ENCODE data around the gene MAGEA4.
A peak's percentile ranks its signal among the peaks of the same experiment; 100 is the strongest.

The MAGEA4 gene, protein sequence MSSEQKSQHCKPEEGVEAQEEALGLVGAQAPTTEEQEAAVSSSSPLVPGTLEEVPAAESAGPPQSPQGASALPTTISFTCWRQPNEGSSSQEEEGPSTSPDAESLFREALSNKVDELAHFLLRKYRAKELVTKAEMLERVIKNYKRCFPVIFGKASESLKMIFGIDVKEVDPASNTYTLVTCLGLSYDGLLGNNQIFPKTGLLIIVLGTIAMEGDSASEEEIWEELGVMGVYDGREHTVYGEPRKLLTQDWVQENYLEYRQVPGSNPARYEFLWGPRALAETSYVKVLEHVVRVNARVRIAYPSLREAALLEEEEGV

DNA sequence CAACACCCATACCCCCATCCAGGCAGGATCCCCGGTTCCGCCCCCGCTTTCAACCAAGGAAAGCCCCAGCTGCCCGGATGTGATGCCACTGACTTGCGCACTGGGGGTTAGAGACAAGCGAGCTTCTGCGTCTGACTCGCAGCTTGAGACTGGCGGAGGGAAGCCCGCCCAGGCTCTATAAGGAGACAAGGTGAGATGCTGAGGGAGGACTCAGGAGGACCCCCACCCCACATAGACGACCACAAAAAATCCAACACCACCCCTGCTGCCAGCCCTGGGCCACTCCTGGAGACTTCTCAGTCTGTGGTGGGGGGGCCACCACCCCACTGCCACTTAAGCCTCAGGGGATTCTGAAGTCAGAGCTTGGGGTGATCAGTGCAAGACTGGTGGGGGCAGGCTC, at the start of gene MAGEA4:
Gene MAGEA4 (plus strand): TSS at position 110 of the 400 bp plus-strand sequence. CDS start 10,776 bp downstream, outside the sequence.
- TF ChIP-seq, protein P1, sequence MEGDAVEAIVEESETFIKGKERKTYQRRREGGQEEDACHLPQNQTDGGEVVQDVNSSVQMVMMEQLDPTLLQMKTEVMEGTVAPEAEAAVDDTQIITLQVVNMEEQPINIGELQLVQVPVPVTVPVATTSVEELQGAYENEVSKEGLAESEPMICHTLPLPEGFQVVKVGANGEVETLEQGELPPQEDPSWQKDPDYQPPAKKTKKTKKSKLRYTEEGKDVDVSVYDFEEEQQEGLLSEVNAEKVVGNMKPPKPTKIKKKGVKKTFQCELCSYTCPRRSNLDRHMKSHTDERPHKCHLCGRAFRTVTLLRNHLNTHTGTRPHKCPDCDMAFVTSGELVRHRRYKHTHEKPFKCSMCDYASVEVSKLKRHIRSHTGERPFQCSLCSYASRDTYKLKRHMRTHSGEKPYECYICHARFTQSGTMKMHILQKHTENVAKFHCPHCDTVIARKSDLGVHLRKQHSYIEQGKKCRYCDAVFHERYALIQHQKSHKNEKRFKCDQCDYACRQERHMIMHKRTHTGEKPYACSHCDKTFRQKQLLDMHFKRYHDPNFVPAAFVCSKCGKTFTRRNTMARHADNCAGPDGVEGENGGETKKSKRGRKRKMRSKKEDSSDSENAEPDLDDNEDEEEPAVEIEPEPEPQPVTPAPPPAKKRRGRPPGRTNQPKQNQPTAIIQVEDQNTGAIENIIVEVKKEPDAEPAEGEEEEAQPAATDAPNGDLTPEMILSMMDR (IDR thresholded peaks at IDR 0.05; ENCODE audit: low read length, missing control alignments): no peak
- DNase-seq (ENCODE audit: low read depth): no peak
- no peak within 1 kb of the TSS for H3K4me3 ChIP-seq (replicated peaks; ENCODE audit: low read depth, low read length)

DNA sequence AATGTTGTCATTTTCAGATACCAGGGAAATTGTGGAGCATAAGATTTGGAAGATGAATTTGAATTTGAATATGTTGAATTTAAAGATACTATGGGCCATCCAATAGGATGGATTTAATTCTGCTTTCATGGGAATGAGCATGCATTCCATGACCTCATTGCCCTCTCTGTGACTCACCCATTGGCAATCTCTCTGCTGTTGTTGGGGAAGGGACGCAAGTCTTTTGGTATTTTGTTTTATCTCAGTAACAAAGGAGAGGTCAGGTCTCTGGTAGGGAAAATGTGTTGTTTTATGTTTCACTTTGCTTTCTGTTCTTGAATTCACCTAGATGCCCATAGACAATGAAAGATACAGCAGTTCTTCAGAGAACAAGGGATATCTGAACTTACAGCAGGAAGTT, 42.1 kb upstream of the MAGEA4 start:
- TF ChIP-seq, protein P1 (IDR thresholded peaks at IDR 0.05; ENCODE audit: low read length, missing control alignments): no peak
- peak; percentile 87 for DNase-seq (ENCODE audit: low read depth)
- peak overlapping the region; percentile 14 for H3K4me3 ChIP-seq (replicated peaks; ENCODE audit: low read depth, low read length)

DNA sequence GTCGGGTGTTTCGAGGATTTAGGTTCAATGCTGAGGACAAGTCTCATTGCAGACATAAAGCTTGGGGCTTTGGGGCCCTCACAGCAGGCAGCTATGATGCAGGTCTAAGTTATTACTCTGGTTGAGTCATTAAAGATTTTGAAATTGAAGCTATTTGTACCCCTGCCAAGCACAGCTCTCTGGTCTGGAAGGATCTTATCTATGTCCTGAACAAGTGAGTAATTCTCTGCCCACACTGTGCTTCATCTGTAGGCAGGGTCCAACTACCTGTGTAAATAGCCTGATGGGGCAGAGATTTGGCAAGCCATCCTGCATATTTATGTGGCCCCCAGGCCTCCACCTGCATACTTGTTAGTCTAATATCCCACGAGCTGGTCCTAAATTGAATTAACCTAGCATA, 41.4 kb upstream of the MAGEA4 start:
- TF ChIP-seq, protein P1 (IDR thresholded peaks at IDR 0.05; ENCODE audit: low read length, missing control alignments): no peak
- no peak overlapping the region for H3K4me3 ChIP-seq (replicated peaks; ENCODE audit: low read depth, low read length)
- peak; percentile 90 for DNase-seq (ENCODE audit: low read depth)

DNA sequence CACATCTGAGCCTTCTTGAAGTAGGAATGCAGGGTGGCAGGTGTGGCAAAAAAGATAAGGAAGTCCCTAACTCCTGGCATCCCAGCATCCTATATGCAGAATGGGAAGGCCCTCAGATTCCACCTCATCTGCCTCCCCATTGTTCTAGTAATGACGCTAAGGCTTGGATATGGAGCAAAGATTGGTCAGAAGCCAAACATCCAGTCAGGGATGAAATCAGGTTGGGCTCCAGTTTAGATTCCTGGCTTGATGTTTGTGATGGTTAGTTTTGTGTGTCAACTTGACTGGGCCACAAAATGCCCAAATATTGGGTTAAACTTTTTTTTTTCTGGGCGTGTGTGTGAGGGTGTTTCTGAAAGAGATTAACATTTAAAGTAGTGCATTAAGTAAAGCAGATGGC, 39.6 kb upstream of the MAGEA4 start:
- peak; percentile 32 for DNase-seq (ENCODE audit: low read depth)
- TF ChIP-seq, protein P1 (IDR thresholded peaks at IDR 0.05; ENCODE audit: low read length, missing control alignments): no peak

DNA sequence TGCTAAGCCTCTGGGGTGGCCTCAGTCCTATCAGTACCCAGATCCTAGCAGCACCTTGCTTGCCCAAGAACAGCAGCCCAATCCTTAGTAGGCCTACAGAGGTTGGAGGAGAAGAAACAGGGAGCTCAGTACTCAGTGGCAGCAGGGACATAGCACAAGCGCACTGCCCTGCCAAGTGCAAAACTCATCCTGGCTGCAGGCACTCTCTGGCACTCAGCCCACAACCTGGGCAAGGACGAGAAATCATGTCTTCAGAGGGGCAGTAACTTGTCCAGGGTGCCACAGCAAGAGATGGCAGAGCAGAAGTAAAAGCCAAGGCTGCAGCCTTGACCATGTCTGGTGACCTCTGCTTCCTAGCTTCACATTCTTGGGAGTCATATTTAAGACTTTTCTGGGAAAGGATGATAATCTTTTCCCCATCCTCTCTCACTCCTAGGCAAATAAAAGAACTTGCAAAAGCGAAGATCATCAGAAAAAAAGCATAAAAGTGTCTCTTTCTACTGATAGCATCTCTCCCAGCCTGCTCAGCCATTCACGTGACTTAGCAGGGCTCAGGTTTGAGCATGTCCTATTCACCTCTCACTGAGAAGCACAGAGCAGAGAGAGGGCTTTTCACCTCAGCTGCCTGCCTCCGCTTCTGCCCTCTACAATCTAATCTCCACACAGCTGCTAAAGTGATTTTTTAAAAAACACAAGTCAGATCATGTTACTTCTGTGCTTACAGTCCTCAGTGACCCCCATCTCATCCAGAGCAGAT, 37.2 kb upstream of the MAGEA4 start:
- no peak overlapping the region for H3K4me3 ChIP-seq (replicated peaks; ENCODE audit: low read depth, low read length)
- DNase-seq (ENCODE audit: low read depth): no peak
- TF ChIP-seq, protein P1 (IDR thresholded peaks at IDR 0.05; ENCODE audit: low read length, missing control alignments): no peak

More for the DNA sequence above, 39.6 kb upstream of the MAGEA4 start:
- no peak overlapping the region for H3K4me3 ChIP-seq (replicated peaks; ENCODE audit: low read depth, low read length)

DNA sequence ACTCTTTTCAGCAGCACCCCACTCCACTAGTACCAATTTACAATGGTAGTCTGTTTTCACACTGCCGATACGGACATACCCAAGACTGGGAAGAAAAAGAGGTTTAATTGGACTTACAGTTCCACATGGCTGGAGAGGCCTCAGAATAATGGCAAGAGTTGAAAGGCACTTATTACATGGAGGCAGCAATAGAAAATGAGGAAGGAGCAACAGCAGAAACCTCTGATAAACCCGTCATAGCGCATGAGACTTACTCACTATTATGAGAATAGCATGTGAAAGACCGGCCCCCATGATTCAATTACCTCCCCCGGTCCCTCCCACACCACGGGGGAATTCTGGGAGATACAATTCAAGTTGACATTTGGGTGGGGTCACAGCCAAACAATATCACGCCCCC, 34.1 kb upstream of the MAGEA4 start:
- TF ChIP-seq, protein P1 (IDR thresholded peaks at IDR 0.05; ENCODE audit: low read length, missing control alignments): no peak
- no peak for DNase-seq (ENCODE audit: low read depth)

More for the DNA sequence above, 34.1 kb upstream of the MAGEA4 start:
- H3K4me3 ChIP-seq (replicated peaks; ENCODE audit: low read depth, low read length): no peak overlapping the region

Measured in fibroblast of pulmonary artery (primary cell).